Measurements from ENCODE around the gene GLT8D2.

Gene GLT8D2

DNA sequence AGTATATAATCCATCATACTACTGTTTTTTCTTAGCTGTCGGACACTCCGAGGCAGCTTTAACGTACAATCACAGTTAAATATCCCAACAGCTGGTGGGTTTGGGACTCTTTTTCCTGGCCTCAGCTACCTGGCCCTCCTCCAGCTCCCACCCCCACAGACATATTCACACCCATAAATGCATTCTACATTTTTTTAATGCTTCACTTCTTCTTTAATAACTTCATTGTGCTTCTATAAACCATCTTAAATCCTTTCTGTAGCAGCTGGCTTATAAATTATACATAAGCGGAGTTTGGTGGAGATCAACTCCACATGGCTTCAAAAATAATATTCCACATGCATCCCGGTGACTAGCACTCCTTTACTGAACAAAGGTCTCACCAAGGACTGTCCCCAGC, 51.0 kb downstream of the GLT8D2 start:
- DNase-seq: no peak

DNA sequence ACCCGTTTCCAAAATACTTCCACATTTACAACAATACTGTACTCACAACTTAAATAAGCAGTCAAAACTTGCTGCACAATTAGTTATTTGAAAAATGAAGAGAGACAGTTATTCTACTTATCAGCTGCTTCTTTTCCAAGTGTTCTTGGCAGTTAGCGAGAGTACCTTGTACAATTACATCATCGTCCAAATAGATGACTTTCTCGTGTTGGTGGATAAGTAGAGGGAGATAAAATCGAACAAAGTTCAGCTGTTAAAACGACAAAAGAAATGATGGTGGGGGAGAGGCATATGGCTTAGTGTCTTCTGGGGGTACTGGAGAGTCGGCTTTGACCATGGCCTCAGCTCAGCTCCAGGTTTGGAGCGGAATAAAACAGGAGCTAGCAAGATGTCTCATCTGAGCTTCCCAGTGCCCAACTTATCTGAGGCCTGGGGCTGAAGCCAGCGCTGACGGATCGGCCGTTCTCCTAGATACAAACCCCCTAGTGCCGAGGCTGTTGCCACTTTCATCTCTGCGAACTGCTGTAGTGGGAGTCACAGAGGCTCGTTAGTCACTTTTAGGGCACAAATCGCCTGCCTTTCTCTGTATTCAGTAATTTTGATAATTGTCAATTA, 52.6 kb downstream of the GLT8D2 start:
- no peak for DNase-seq

DNA sequence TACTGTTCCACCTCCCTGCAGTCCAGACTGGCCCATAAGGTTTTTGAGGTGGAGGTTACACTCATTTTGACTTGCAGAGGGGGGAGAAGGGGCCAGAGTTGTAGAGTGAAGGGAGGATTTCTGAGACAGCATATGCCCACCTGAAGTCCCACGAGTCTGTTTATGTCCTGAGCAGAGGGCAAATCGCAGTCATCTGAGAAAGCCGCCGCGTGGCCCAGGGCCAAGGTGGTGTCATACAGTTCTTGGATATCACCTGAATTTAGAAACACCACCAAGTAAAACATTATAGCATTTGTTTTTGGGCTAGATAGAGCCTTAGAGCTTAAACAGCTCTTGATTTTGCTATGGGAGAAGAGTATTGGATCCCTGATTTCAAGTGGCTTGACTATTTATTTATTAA, 53.4 kb downstream of the GLT8D2 start:
- no peak for DNase-seq

GRCh38 chr12:103994235-103994634, 55.8 kb downstream of the GLT8D2 start:
- DNase-seq: no peak

DNA sequence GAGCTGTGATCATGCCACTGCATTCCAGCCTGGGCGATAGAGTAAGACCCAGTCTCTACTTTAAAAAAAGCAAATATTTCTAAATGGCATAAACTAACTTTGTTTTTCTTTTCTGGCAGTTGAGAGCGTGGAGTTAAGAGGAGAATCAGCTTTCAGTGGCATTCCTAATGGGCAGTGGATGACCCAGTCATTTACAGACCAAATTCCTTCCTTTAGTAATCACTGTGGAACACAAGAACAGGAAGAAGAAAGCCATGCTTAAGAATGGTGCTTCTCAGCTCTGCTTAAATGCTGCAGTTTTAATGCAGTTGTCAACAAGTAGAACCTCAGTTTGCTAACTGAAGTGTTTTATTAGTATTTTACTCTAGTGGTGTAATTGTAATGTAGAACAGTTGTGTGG, 63.2 kb downstream of the GLT8D2 start:
- no peak for DNase-seq

DNA sequence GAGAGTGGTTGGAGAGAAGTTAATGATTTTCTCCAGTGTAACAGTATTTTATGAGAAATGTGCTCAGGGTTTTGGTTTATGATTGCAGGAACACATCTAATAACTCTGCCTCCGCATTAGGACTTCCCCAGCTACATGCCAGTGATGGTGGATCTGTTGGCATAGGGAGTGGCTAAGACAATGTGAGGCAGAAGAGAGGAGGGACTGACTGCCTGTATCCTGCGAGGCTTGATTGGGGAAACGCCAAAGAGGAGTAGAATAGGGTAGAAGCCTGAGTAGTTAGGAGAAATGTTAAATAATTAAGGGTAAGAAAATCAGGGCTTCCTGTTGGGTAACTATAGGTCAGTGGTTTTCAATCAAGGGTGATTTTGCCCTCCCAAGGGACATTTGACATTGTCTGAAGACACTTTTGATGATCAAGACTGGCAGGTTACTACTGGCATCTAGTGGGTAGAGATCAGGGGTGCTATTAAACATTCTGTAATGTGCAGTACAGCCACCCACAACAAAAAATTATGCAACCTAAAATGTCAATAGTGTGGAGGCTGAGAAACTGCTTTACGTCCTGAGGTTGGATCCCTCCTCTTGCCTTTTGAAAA, 71.5 kb downstream of the GLT8D2 start:
- DNase-seq: peak in 2 of 4 experiments; percentile 38 to 40

DNA sequence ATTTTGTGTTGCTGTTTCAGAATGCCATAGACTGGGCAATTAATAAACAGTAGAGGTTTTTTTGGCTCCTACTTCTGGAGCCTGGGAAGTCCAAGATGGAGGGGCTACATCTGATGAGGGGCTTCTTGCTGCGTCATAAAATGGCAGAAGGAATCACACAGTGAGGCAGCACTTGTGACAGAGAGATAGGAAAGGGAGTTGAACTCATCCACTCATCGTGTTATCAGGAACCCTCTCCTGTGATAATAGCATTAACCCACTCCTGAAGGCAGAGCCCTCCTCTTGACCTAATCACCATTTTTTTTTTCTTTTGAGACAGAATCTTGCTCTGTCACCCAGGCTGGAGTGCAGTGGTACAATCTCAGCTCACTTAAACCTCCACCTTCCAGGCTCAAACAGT, 74.6 kb downstream of the GLT8D2 start:
- no peak for DNase-seq

- DNase-seq: no peak
These were observed 76.1 kb downstream of the GLT8D2 start for GRCh38 chr12:103973909-103974308.

- DNase-seq: no peak
These were observed 80.6 kb downstream of the GLT8D2 start for GRCh38 chr12:103969391-103969790.

DNA sequence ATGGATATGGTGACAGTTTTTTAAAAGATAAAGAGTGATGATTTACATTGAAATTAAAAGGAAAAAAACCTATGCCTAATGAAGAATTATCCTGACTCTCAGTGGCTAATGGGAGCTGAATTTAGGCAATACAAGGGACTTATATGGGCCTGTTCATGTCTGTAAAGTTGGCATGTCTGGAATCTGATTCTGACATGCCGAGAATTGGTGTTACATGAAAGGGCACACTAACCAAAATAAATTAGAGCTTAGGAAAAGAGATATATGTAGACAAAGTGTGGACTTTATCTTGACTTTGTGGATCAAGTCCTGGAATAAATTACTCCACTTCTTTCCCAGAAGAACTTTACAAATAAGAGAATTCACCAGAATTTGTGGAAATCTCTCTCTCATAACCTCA, 83.3 kb downstream of the GLT8D2 start:
- no peak for DNase-seq

DNA sequence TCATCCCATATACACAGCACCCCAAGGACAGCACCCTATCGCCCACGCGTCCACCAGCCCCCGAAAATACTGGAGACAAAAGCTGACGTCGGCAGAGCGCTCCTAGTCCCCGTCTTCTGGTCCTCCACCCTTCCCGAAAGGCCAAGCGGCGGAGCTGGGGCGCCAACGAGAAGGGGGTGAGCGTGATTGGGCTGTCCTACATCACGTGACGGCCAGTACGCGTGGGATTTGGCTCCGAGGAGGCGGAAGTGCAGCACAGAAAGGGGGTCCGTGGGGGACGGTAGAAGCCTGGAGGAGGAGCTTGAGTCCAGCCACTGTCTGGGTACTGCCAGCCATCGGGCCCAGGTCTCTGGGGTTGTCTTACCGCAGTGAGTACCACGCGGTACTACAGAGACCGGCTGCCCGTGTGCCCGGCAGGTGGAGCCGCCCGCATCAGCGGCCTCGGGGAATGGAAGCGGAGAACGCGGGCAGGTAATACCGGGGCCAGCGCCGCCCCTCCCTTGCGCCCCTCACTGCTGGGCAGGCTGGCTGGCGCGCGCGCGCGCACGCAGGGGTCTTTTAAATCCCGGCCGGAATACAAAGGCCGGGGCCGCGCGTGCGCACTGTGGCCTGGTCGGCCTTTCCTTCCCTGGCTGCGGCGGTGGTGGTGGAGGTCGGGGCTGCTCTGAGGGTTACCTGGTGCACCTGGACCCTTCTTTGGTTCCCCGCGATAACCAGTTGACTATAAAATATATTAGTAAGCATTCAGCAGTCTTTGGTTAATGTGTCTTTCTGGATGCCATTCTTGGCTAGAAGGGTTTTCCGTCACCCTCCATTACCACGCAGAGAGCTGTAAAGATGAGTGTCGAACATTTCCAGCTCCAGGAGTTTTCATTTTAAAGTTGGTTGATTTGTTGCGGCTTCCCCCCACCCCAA, 84.1 kb downstream of the GLT8D2 start, which contains the start of gene TDG:
Gene TDG, plus strand, starts transcription at position 283 of the 915 bp plus-strand sequence. Its CDS starts 166 bp downstream, at position 449.
- peak; percentile 96 to 98 (median 98) for DNase-seq

- DNase-seq: no peak
These were observed 84.8 kb downstream of the GLT8D2 start for GRCh38 chr12:103965255-103965589.

DNA sequence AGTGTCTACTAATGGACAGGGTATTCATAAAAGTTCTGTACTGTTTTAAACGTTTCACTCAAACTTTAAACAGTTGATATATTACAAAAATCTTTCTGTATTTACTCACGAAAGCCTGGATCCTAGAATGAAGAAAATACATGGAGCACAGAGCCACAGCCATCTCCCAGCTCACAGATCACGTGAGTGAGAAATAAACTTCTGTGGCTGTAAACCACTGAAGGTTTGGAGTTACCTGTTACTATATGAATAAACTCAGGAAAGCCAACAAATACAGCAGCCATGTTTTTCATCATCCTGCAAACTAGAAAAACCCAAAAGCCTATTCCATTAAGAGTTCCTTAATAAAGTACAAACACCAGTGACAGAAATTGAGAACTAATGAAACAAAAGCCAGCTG, 85.2 kb downstream of the GLT8D2 start:
- no peak for DNase-seq

DNA sequence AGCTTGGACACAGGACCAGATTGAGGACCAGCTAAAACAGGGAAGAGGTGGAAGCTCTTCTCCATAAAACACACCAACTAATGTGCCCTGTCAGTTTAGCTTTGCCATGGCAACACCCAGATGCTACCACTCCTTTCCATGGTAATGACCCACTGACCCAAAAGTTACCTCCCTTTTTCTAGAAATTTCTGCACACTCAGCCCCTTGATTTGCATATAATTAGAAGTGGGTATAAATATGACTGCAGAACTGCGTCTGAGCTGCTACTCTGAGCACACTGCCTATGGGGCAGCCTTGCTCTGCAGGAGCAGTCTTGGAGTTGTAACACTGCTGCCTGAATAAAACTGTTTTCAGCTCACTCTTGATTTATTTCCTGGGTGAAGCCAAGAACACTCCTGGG, 87.5 kb downstream of the GLT8D2 start:
- no peak for DNase-seq

- peak in 2 of 4 experiments; percentile 16 to 44 for DNase-seq
These were observed 89.3 kb downstream of the GLT8D2 start for GRCh38 chr12:103960616-103961227.

DNA sequence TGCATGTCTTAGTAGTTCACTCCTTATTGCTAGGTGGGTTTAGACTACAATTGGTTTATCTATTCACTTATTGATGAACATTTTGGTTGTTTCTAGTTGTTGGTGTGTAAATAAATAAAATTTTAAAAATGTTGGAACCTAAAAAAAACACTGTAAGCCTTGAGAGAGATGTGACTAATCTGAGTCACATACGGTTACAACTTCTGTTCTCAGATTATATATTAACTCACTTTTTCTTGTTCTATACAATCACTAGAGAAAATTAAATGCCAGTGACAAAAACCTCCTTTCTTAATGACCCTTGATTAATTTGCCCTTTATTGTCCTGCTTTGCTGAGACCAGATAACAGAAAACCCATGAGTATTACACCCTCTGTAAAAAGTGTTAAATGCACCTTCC, 91.4 kb downstream of the GLT8D2 start:
- no peak for DNase-seq

DNA sequence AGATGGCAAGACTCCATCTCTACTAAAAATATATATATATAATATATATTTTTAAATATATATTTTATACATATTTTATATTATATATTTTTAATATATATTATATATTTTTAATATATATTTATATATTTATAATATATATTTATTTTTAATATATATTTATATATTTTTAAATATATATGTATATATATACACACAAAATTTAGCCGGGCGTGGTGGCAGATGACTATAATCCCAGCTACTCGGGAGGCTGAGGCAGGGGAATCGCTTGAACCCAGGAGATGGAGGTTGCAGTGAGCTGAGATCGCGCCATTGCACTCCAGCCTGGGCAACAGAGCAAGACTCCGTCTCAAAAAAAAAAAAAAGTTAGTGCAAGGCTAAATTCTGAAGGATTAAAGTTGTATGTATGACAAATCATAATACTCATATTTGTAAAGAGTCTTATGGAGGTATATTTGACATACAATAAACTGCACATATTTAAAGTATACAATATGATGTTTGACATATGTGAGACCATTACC, 92.1 kb downstream of the GLT8D2 start:
- DNase-seq: no peak

DNA sequence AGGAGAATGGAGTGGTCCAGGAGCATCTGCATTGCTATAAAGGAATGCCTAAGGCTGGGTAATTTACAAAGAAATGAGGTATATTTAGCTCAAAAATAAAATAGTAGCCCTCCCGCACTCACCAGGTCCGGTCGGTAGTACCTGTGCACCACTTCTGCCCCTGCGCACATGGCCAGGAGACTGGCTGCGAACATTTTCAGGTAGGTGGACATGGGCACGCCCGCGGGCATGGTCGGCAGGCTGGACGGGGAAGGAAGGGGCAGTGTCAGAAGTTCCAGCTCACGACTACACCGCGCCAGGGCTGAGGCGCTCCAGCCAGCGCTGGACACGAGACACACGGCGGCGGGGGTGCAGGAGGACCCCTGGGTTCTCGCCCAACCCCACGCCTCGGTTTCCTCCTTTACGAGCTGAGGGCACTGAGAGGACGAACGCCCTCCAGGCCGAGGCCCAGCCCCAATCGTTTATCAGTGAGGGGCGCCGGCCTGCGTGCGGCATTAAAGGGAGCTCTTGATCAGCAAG, 93.4 kb downstream of the GLT8D2 start:
- peak in 2 of 4 experiments; percentile 43 to 64 for DNase-seq

GRCh38 chr12:103955811-103956508, 94.0 kb downstream of the GLT8D2 start:
- DNase-seq: no peak

DNA sequence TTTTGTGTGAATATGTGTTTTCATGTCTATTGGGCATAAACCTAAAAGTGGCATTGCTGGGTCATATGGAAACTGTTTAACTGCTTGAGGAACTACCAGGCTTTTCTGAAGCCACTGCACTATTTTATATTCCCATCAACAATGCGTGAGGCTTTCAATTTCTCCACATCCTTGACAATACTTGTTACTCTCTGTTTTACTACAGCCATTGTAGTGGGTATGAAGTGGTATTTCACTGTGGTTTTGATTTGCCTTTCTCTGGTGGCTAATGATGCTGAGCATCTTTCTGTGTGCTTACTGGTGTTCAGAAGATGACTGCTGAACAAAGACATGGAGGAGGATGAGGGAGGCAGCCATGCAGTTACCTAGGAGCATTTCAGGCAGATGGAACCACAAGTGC, 97.5 kb downstream of the GLT8D2 start:
- no peak for DNase-seq

GRCh38 chr12:103948746-103949406, 101.1 kb downstream of the GLT8D2 start:
- no peak for DNase-seq

Measured in suppressor macrophage (primary cell).